A549 (cell line): ENCODE results near the gene GDA. TPM values are rescaled to one million over a fixed set of nuclear protein-coding genes. Genes with fewer than 3 reads are reported as not detected.

Source experiments
- ATAC-seq, 2 experiments: fragments of 200-7000 bp in 1 of 2; fragments of >200 bp in 1 of 2; cut with Nextera tagmentation in 1 of 2; cut with Tn5 transposase in 1 of 2; 3 replicates each; pipeline versions ENCODE4 v1.8.0 to v1.9.1; 2018 to 2020; ENCODE audit warnings: mild to moderate bottlenecking in 1 of 2, moderate library complexity in 1 of 2
- CTCF ChIA-PET: fragments of 300-600 bp; sonication (Branson Sonifier 250); formaldehyde crosslinking; extraction: SDS; loops from one replicate; lab custom pipeline; 2021; ENCODE audit warnings: antibody characterized with exemption, inconsistent platforms; lab: Yijun Ruan, JAX
- POLR2A ChIA-PET: fragments of 350-600 bp; formaldehyde crosslinking; extraction: SDS; loops from one replicate; lab custom pipeline; 2021; ENCODE audit warnings: antibody characterized with exemption, inconsistent platforms; lab: Yijun Ruan, JAX
- DNase-seq, 2 experiments: peaks; one replicate each; pipeline versions ENCODE4 v3.0.0 to v3.0.0-alpha.2; 2011 to 2016; ENCODE audit warnings: low read depth in 1 of 2, low spot score in 1 of 2
- FAIRE-seq: peaks from 2 replicates; lab custom pipeline; 2011; peaks lifted over from hg19 to GRCh38; lab: Jason Lieb, UNC
- H3K27ac ChIP-seq, 2 experiments: fragments of >200 bp; sonication (Bioruptor Twin); formaldehyde crosslinking; 3 replicates each; pipeline ENCODE4 v1.5.1; 2016 to 2017
- H3K4me1 ChIP-seq: fragments of >200 bp; sonication (Bioruptor Twin); formaldehyde crosslinking; 3 replicates; pipeline ENCODE4 v1.6.1; 2016
- H3K4me2 ChIP-seq: fragments of >200 bp; sonication (Bioruptor Twin); formaldehyde crosslinking; 3 replicates; pipeline ENCODE4 v1.6.1; 2016
- H3K4me3 ChIP-seq: fragments of >200 bp; sonication (Bioruptor Twin); formaldehyde crosslinking; 3 replicates; pipeline ENCODE4 v1.5.1; 2016
- H3K9me3 ChIP-seq: fragments of >200 bp; sonication (Bioruptor Twin); formaldehyde crosslinking; 3 replicates; pipeline ENCODE4 v1.6.1; 2016
- EHMT2 ChIP-seq: fragments of 200-600 bp; sonication (generic); IDR thresholded peaks from 2 replicates; pipeline ENCODE4 v1.6.1; 2016; ENCODE audit warnings: antibody characterized with exemption, low read depth, mild to moderate bottlenecking, moderate library complexity
- HMGXB4 ChIP-seq: fragments of 250-450 bp; sonication (Bioruptor Pico); IDR thresholded peaks from 2 replicates; pipeline ENCODE4 v1.5.0; 2021; ENCODE audit warnings: mild to moderate bottlenecking, moderate library complexity, borderline replicate concordance
- HOXA7 ChIP-seq: fragments of 250-450 bp; sonication (Bioruptor Pico); IDR thresholded peaks from 2 replicates; pipeline ENCODE4 v1.5.0; 2020; ENCODE audit warnings: mild to moderate bottlenecking, moderate library complexity
- HOXB13 ChIP-seq: fragments of 250-450 bp; sonication (Bioruptor Pico); IDR thresholded peaks from 2 replicates; pipeline ENCODE4 v1.5.0; 2020; ENCODE audit warnings: low read depth, mild to moderate bottlenecking, moderate library complexity
- POLR2A ChIP-seq: IDR thresholded peaks from 2 replicates; pipeline ENCODE4 v1.6.1; 2012; ENCODE audit warnings: mild to moderate bottlenecking, low read length
- RAD21 ChIP-seq, 2 experiments: fragments of >200 bp in 1 of 2; sonication (Bioruptor Twin) in 1 of 2; formaldehyde crosslinking in 1 of 2; IDR thresholded peaks in 1 of 2; conservative IDR thresholded peaks in 1 of 2; 2 replicates in 1 of 2; 3 replicates in 1 of 2; pipeline ENCODE4 v1.6.1; 2012 to 2018; ENCODE audit warnings: inconsistent platforms in 1 of 2
- RCOR1 ChIP-seq: fragments of 150-350 bp; IDR thresholded peaks from 2 replicates; pipeline ENCODE4 v1.6.1; 2014; ENCODE audit warnings: antibody characterized with exemption, low read length, low read depth
- USF2 ChIP-seq: fragments of 450-650 bp; IDR thresholded peaks from 2 replicates; pipeline ENCODE4 v1.6.1; 2014; ENCODE audit warnings: antibody characterized with exemption
- WGBS: methylation state at CpG from one replicate; pipeline ENCODE4 v1.1.6; 2017; ENCODE audit errors: missing lambda C conversion rate; 5-methylcytosine and 5-hydroxymethylcytosine counted together
- polyA plus RNA-seq, 4 experiments: library from polyadenylated mRNA; depleted of rRNA in 3 of 4; stranded (reverse); fragments of >200 nt; fragmentation: RNase III in 1 of 4; extraction: RNeasy Plus Mini Kit Qiagen cat#74134 plus additional on column Dnase treatment in 1 of 4; gene quantifications; 2 replicates in 3 of 4; 3 replicates in 1 of 4; pipeline ENCODE4 v1.2.3, GENCODE V29; 2011 to 2017
- small RNA-seq, 6 experiments: library from RNA; depleted of rRNA; stranded (forward); fragments of <200 nt; gene quantifications; one replicate each; pipeline ENCODE3, GENCODE V24; 2012
- TF ChIP-seq, protein P1 (sequence below): fragments of >200 bp; sonication (Bioruptor Twin); formaldehyde crosslinking; IDR thresholded peaks from 3 replicates; pipeline ENCODE4 v1.6.1; 2016

GDA gene
- polyA plus RNA-seq, 2 of the 4 experiments (the other 2 are of a cell fraction), result 0.23 to 1.2 TPM

- CTCF ChIA-PET, result interaction anchor here (1.5 to 2.5 kb wide), 2 partner anchors 8 to 522 kb away, joined by 5 to 7 read pairs; no protein-coding TSS in a partner anchor
- no peaks in the 10 kb centered on the region for H3K9me3 ChIP-seq
These were observed 151.6 kb downstream of the GDA start for GRCh38 chr9:72300873-72301272.

More at GRCh38 chr9:72300873-72301272, 151.6 kb downstream of the GDA start:
- DNase-seq, result no peak
- ATAC-seq, result no peak
- POLR2A ChIA-PET, result no interaction called here
- no peak for FAIRE-seq
- WGBS, result 85% methylated on average over 4 of the region's 4 CpGs
- no peak overlapping the region for H3K4me2 ChIP-seq
- H3K4me1 ChIP-seq, result peaks cover 30% of the 10 kb centered on the region
- no peak overlapping the region for H3K4me3 ChIP-seq
- peak overlapping the region in 1 of 2 experiments; percentile 61; a peak in 1 of 6 replicates for H3K27ac ChIP-seq
- TF ChIP-seq USF2 (no peak), RAD21 (conservative IDR thresholded peaks at IDR 0.05 in 1 of 2, IDR thresholded peaks at IDR 0.05 in 1 of 2) (no peak), HMGXB4 (CRISPR knock-in tag) (no peak), POLR2A (no peak), HOXA7 (CRISPR knock-in tag) (no peak), HOXB13 (no peak), RCOR1 (no peak), EHMT2 (no peak)
- TF ChIP-seq, protein P1, sequence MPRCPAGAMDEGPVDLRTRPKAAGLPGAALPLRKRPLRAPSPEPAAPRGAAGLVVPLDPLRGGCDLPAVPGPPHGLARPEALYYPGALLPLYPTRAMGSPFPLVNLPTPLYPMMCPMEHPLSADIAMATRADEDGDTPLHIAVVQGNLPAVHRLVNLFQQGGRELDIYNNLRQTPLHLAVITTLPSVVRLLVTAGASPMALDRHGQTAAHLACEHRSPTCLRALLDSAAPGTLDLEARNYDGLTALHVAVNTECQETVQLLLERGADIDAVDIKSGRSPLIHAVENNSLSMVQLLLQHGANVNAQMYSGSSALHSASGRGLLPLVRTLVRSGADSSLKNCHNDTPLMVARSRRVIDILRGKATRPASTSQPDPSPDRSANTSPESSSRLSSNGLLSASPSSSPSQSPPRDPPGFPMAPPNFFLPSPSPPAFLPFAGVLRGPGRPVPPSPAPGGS, result no peak

Small RNAs within 50 kb of the gene (small RNA-seq; reads per million reads assigned to genes)
- 0 reads per million in 6 experiments for gene RNA5SP285

Other genes with a start within 250 kb of the GDA start
- gene ABHD17B, start 238.2 kb upstream of the GDA start, polyA plus RNA-seq (2011; rRNA removed), result 24.7 and 25.3 TPM in 2 replicates
- gene ABHD17B, start 238.2 kb upstream of the GDA start, polyA plus RNA-seq (2017; fragmentation: RNase III; extraction: RNeasy Plus Mini Kit Qiagen cat#74134 plus additional on column Dnase treatment), result 14.6 to 16.6 TPM (median 14.9 TPM) in 3 replicates
- 15.1 and 24.6 TPM in 2 replicates for gene C9orf85, start 237.8 kb upstream of the GDA start, polyA plus RNA-seq (2011; rRNA removed)
- 15.9 to 19.0 TPM (median 16.9 TPM) in 3 replicates for gene C9orf85, start 237.8 kb upstream of the GDA start, polyA plus RNA-seq (2017; fragmentation: RNase III; extraction: RNeasy Plus Mini Kit Qiagen cat#74134 plus additional on column Dnase treatment)
- gene C9orf57, start 88.8 kb upstream of the GDA start, polyA plus RNA-seq (2011; rRNA removed), result not detected in 2 replicates
- gene C9orf57, start 88.8 kb upstream of the GDA start, polyA plus RNA-seq (2017; fragmentation: RNase III; extraction: RNeasy Plus Mini Kit Qiagen cat#74134 plus additional on column Dnase treatment), result not detected in 3 replicates
- 234 and 315 TPM in 2 replicates for gene ZFAND5, start 215.8 kb downstream of the GDA start, polyA plus RNA-seq (2011; rRNA removed)
- gene ZFAND5, start 215.8 kb downstream of the GDA start, polyA plus RNA-seq (2017; fragmentation: RNase III; extraction: RNeasy Plus Mini Kit Qiagen cat#74134 plus additional on column Dnase treatment), result 126 to 136 TPM (median 135 TPM) in 3 replicates